PC-9 (cell line): Measurements from ENCODE around the gene RTP3.

Source experiments
- EZH2 ChIP-seq: fragments of 200-600 bp; sonication (generic); IDR thresholded peaks from 2 replicates; pipeline ENCODE4 v1.8.0; 2017; ENCODE audit warnings: antibody characterized with exemption, low read depth
- TF ChIP-seq, protein P1 (sequence below): fragments of 200-600 bp; sonication (generic); conservative IDR thresholded peaks from 2 replicates; pipeline ENCODE4 v1.6.1; 2017; ENCODE audit warnings: mixed run types, antibody characterized with exemption, mild to moderate bottlenecking, moderate library complexity

- TF ChIP-seq, protein P1, sequence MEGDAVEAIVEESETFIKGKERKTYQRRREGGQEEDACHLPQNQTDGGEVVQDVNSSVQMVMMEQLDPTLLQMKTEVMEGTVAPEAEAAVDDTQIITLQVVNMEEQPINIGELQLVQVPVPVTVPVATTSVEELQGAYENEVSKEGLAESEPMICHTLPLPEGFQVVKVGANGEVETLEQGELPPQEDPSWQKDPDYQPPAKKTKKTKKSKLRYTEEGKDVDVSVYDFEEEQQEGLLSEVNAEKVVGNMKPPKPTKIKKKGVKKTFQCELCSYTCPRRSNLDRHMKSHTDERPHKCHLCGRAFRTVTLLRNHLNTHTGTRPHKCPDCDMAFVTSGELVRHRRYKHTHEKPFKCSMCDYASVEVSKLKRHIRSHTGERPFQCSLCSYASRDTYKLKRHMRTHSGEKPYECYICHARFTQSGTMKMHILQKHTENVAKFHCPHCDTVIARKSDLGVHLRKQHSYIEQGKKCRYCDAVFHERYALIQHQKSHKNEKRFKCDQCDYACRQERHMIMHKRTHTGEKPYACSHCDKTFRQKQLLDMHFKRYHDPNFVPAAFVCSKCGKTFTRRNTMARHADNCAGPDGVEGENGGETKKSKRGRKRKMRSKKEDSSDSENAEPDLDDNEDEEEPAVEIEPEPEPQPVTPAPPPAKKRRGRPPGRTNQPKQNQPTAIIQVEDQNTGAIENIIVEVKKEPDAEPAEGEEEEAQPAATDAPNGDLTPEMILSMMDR: no peak
- no peak for TF ChIP-seq EZH2
Measured at GRCh38 chr3:46448721-46449120, 49.1 kb upstream of the RTP3 start.
